Adrenal gland (tissue), 12 donors: ENCODE data around the gene CACNA1B. TPM values are rescaled to one million over a fixed set of nuclear protein-coding genes. Genes with fewer than 3 reads are reported as not detected.
A peak's percentile ranks its signal among the peaks of the same experiment; 100 is the strongest.
"Not testable (repeated sequence)": the region's sequence is repeated elsewhere in the genome, so short reads cannot be mapped to it uniquely, and the experiment has no call there.

Experiments
- DNase-seq, 7 donors: peaks; one replicate each; pipeline ENCODE4 v3.0.0-alpha.2; 2019 to 2020
- H3K27ac ChIP-seq, 5 donors: fragments of 200-600 bp; sonication (generic) in 4 of 5; 1 replicate in 3 of 5; 2 replicates in 2 of 5; pipeline versions ENCODE4 v1.5.1 to v1.8.0; 2016 to 2020; ENCODE audit warnings: mild to moderate bottlenecking in 1 of 5
- H3K27me3 ChIP-seq: fragments of 200-600 bp; 2 replicates; pipeline ENCODE4 v1.8.0; 2021
- H3K36me3 ChIP-seq, 2 donors: fragments of 200-600 bp; replicated peaks in 1 of 2; 1 replicate in 1 of 2; 2 replicates in 1 of 2; pipeline versions ENCODE4 v1.5.1 to v1.8.0; 2018 to 2022
- H3K4me1 ChIP-seq, 2 donors: fragments of 200-600 bp; replicated peaks in 1 of 2; 1 replicate in 1 of 2; 2 replicates in 1 of 2; pipeline versions ENCODE4 v1.5.1 to v1.8.0; 2018 to 2021
- H3K4me3 ChIP-seq, 4 donors: fragments of 200-600 bp; sonication (generic) in 3 of 4; one replicate each; pipeline ENCODE4 v1.5.1; 2016 to 2018
- H3K9me3 ChIP-seq, 3 donors: fragments of 200-600 bp; sonication (generic) in 1 of 3; replicated peaks in 1 of 3; 1 replicate in 2 of 3; 2 replicates in 1 of 3; pipeline versions ENCODE4 v1.5.1 to v1.8.0; 2016 to 2021
- CTCF ChIP-seq, 6 experiments: fragments of 450-650 bp in 4 of 6; fragments of 200-600 bp in 2 of 6; sonication (generic) in 1 of 6; IDR thresholded peaks; 1 replicate in 5 of 6; 2 replicates in 1 of 6; pipeline versions ENCODE4 v1.5.1 to v1.8.0; 2016 to 2021; ENCODE audit warnings: antibody characterized with exemption in 6 of 6, mild to moderate bottlenecking in 2 of 6, moderate library complexity in 1 of 6
- POLR2A ChIP-seq, 2 donors: fragments of 450-650 bp; IDR thresholded peaks; one replicate each; pipeline ENCODE4 v1.6.1; 2017; ENCODE audit warnings: antibody characterized with exemption in 2 of 2, mild to moderate bottlenecking in 2 of 2, moderate library complexity in 1 of 2
- WGBS, 4 donors: extraction: QIAGEN DNeasy Blood & Tissue Kit in 2 of 4; methylation state at CpG; one replicate each; pipeline versions ENCODE4 v1.1.5 to v1.1.7; 2013 to 2017; 5-methylcytosine and 5-hydroxymethylcytosine counted together
- intact Hi-C, 2 donors: fragments of 100-400 bp; cut with DNase I; formaldehyde crosslinking; loops; one replicate each; pipeline versions ENCODE4 v1.14.1 to v1.15.0; 2022 to 2023
- polyA plus RNA-seq, 3 donors: library from polyadenylated mRNA; stranded (reverse); fragments of 200-250 nt in 2 of 3; fragments of 350-450 nt in 1 of 3; fragmentation: Illumina TruSeq in 1 of 3; extraction: RNeasy Lipid Tissue Mini Kit (QIAGEN cat#74804) in 1 of 3; gene quantifications; one replicate each; pipeline ENCODE4 v1.2.3, GENCODE V29; 2013 to 2014
- total RNA-seq, 9 donors: library from RNA; depleted of rRNA in 4 of 9; stranded (reverse); fragments of >200 nt in 4 of 9; fragments of 120-200 nt in 1 of 9; fragmentation: NEBNext Ultra II Directional in 1 of 9; extraction: Animal tissue kit (Norgen Biotek cat#: 25700) in 1 of 9; gene quantifications; one replicate each; pipeline versions ENCODE4 v1.1.0 to v1.2.4, GENCODE V29; 2013 to 2023
- donor health status: healthy with polysubstance abuse.
- donor health status: Bipolar disorder and iron deficiency.
- donor health status: DM: yes; HTN: yes; CAD: no.
- donor health status: DM: no; HTN: no; CAD: no.
- donor health status: DM: no; HTN: no; CAD: no.
- donor health status: DM: yes; HTN: yes; CAD: no.

CACNA1B gene
- total and polyA plus RNA-seq, 12 donors = 0.04 to 4.9 (median 1.1) TPM; not detected in 1

DNA sequence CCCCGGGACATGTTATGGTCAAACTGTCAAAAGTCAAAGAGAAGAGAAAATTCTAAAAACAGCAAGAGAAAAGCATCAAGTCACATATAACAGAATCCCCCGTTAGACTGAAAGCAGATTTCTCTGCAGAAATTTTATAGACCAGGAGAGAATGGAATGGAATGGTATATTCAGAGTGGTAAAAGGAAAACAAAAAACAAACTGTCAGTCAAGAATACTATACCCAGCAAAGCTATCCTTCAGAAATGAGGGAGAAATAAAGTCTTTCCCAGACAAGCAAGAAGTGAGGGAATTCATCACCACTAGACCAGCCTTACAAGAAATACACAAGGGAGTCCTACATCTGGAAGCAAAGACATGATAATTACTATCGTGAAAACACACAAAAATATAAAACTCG, 208.0 kb downstream of the CACNA1B start:
- TF ChIP-seq POLR2A (IDR thresholded peaks at IDR 0.05) (no peak), CTCF (IDR thresholded peaks at IDR 0.05) (no peak)
- no peak for DNase-seq
- no peaks in the 10 kb centered on the region for H3K4me1 ChIP-seq
- no peaks in the 10 kb centered on the region for H3K36me3 ChIP-seq
- intact Hi-C loops = no loop called here
- H3K9me3 ChIP-seq = no peaks in the 10 kb centered on the region
- no peak overlapping the region for H3K27ac ChIP-seq
- WGBS, 4 donors = 77 to 89% (median 87%) methylated on average over 4 of the region's 4 CpGs
- H3K27me3 ChIP-seq = no peaks in the 10 kb centered on the region
- no peak overlapping the region for H3K4me3 ChIP-seq

DNA sequence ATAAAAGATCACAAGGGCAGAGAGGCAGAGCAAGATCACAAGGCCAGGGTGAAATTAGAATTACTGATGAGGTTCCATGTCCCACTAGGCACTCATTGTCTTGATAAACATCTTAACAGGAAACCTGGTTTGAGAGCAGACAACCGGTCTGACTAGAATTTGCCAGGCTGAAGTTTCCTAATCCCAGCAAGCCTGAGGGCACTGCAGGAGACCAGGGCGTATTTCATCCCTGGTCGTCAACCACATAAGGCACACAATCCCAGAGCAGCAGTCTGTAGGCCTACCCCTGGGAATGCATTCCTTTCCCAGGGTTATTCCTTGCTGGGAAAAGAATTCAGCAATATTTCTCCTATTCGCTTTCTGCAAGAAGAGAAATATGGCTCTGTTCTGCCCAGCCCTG, 214.5 kb downstream of the CACNA1B start:
- 67 to 82% (median 76%) methylated on average over 4 of the region's 4 CpGs for WGBS, 4 donors
- H3K36me3 ChIP-seq, intact Hi-C loops, H3K27ac ChIP-seq, H3K9me3 ChIP-seq, H3K4me1 ChIP-seq, H3K27me3 ChIP-seq, H3K4me3 ChIP-seq: not testable (repeated sequence)
- peak in 1 of 7 donors; percentile 30 for DNase-seq

GRCh38 chr9:138094028-138094427, 216.4 kb downstream of the CACNA1B start:
- intact Hi-C loops = no loop called here
- Histone ChIP-seq H3K27ac (no peak overlapping the region), H3K4me3 (no peak overlapping the region), H3K27me3 (no peaks in the 10 kb centered on the region), H3K9me3 (no peaks in the 10 kb centered on the region), H3K4me1 (no peaks in the 10 kb centered on the region), H3K36me3 (no peaks in the 10 kb centered on the region)
- WGBS, 4 donors = 82 to 91% (median 89%) methylated on average over 5 of the region's 5 CpGs
- no peak for DNase-seq
- no peak for TF ChIP-seq CTCF (IDR thresholded peaks at IDR 0.05)
- no peak for TF ChIP-seq POLR2A (IDR thresholded peaks at IDR 0.05)

- H3K4me3 ChIP-seq = no peak overlapping the region
- TF ChIP-seq POLR2A (IDR thresholded peaks at IDR 0.05) = no peak
- TF ChIP-seq CTCF (IDR thresholded peaks at IDR 0.05) = no peak
- whole genome bisulfite sequencing, 4 donors = 73 to 82% (median 77%) methylated on average over 14 of the region's 14 CpGs
- H3K36me3 ChIP-seq = no peaks in the 10 kb centered on the region
- H3K27me3 ChIP-seq = no peaks in the 10 kb centered on the region
- no peaks in the 10 kb centered on the region for H3K9me3 ChIP-seq
- H3K4me1 ChIP-seq = no peaks in the 10 kb centered on the region
- no peak overlapping the region for H3K27ac ChIP-seq
- intact Hi-C loops = no loop called here
- DNase-seq = peak in 3 of 7 donors; percentile 2 to 20 (median 7)
Observed at GRCh38 chr9:138095813-138096518, 218.4 kb downstream of the CACNA1B start.

DNA sequence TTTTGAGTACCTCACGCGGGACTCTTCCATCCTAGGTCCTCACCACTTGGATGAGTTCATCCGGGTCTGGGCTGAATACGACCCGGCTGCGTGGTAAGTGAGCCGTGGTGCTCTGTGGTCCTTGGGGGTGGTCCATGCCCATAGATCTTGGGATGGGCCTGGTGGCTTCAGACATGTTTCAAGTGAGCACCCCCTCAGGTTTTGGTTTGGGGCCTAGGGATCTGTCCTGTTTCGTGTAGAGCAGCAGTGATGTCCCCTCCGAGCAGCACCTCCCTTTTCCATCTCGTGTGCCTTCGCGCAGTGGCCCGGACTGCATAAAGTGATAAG, 218.9 kb downstream of the CACNA1B start:
- H3K27ac ChIP-seq = no peak overlapping the region
- no peaks in the 10 kb centered on the region for H3K4me1 ChIP-seq
- H3K4me3 ChIP-seq = no peak overlapping the region
- no peaks in the 10 kb centered on the region for H3K9me3 ChIP-seq
- no peak for TF ChIP-seq CTCF (IDR thresholded peaks at IDR 0.05)
- WGBS, 4 donors = 82 to 94% (median 94%) methylated on average over 13 of the region's 13 CpGs
- intact Hi-C loops = no loop called here
- no peaks in the 10 kb centered on the region for H3K27me3 ChIP-seq
- DNase-seq = peak in 2 of 7 donors; percentile 2 to 9
- H3K36me3 ChIP-seq = no peaks in the 10 kb centered on the region
